ENCODE measurements around the gene POMGNT1.

POMGNT1 gene

GRCh38 chr1:46158312-46159281, 39.6 kb downstream of the POMGNT1 start:
- in situ Hi-C loops (cut with MboI; ENCODE audit: low sequenced_read_pairs), result no loop called here

DNA sequence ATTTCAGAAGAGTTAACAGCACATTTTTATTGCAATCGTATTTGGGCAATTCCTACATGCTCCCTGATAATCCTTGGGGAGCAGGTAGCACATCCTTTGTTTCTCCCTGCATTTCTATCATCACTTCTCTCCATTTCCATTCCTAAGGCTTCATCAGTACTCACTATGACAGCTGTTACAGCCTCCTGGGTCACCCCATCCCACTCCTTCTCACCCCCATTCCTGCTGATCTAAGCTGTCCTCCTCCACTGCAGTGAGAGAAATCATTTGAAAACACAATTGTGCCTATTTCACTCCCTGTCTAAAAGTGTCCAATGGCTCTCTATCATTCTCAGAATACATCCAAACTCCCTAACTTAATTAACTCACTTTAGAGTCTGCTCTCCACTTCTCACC, 40.3 kb downstream of the POMGNT1 start:
- in situ Hi-C loops (cut with MboI; ENCODE audit: low sequenced_read_pairs), result no loop called here

GRCh38 chr1:46153732-46154131, 44.5 kb downstream of the POMGNT1 start:
- in situ Hi-C loops (cut with MboI; ENCODE audit: low sequenced_read_pairs), result no loop called here

- in situ Hi-C loops (cut with MboI; ENCODE audit: low sequenced_read_pairs), result no loop called here
Measured at GRCh38 chr1:46153228-46153627, 45.0 kb downstream of the POMGNT1 start.

DNA sequence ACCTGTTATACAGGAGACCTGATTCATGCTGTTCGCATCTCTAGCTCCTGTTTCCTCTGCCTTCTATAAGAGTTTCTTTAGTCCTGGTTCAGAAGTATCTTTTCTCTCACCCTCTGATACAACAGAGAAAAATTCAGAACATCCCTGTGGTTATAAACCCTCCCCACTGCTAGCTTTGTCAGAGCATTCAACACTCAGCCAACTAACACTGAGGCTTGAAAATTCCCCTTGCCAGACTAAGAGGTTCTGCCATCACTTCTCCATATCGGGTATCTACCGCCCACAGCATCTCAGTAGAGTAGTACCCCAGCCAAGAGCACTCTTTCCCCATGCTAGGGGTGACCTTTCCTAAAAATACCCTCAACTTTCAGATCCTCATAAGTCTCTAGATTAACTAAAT, 46.2 kb downstream of the POMGNT1 start:
- in situ Hi-C loops (cut with MboI; ENCODE audit: low sequenced_read_pairs), result no loop called here

DNA sequence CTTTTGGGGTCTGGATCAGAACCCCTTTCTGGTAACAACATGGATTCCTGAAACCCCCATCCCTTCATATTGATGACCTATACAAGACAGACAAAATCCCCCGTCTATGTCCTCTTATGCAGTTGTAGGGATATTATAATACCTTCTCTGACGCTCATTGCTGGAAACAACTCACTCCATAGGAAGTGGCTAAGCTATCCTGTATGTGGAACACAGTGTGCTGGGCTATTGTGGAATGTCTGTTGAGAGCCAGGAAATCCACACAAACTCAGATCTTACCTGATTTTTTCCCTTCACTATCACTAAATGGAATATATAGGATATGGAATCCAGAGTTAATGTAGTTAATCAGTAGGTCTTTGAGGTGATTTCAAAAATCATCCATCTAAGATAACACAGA, 48.1 kb downstream of the POMGNT1 start:
- in situ Hi-C loops (cut with MboI; ENCODE audit: low sequenced_read_pairs), result no loop called here

DNA sequence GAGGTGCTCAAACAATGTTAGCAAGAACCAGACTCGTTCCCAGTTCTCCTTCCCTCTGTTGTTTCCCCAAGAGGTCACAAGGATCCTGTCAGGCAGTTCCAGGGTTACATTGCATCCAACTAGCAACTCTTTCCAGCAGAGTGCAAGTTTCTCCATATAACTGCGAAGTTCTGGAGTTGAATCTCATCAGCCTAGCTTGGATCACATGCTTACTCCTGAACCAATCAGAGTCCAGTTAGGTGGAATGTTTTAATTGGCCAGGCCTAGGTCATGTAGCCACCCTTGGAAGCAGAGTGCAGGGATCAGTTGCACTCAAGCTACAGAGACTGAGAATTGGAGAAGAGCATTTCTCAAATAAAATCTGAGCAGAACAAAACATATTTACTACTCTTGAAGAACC, 49.9 kb downstream of the POMGNT1 start:
- in situ Hi-C loops (cut with MboI; ENCODE audit: low sequenced_read_pairs), result no loop called here

Data from hTERT RPE-1 (cell line).